Measurements from ENCODE around the gene BMAL2. TPM values are rescaled to one million over a fixed set of nuclear protein-coding genes. Genes with fewer than 3 reads are reported as not detected.

BMAL2 gene
- total RNA-seq, 1 donor from 2014 or later: 4.2 TPM

- H3K4me3 Mint-ChIP-seq: no peak overlapping the region
- intact Hi-C loops (cut with micrococcal nuclease): no loop called here
- ATAC-seq (ENCODE audit: low read depth): no peak
- DNase-seq: no peak
- ChIA-PET POLR2A (no interaction called here), CTCF (interaction anchor here (0.8 kb wide), 2 partner anchors 10 to 14 kb away, joined by 3 read pairs; no protein-coding TSS in a partner anchor)
- H3K27me3 Mint-ChIP-seq: no peaks in the 10 kb centered on the region
- no peak overlapping the region for H3K27ac Mint-ChIP-seq
- TF ChIP-seq CTCF (IDR thresholded peaks at IDR 0.05): no peak
- no peaks in the 10 kb centered on the region for H3K4me1 Mint-ChIP-seq
- peaks cover 52% of the 10 kb centered on the region for H3K36me3 Mint-ChIP-seq (ENCODE audit: low read depth)
- H3K9me3 Mint-ChIP-seq: no peaks in the 10 kb centered on the region
Observed at GRCh38 chr12:27316947-27317346, 15.7 kb upstream of the BMAL2 start.

GRCh38 chr12:27319409-27319808 is 13.2 kb upstream of the BMAL2 start:
- CTCF ChIA-PET: interaction anchor here (1.5 kb wide), 1 partner anchor 11 kb away, joined by 3 read pairs; no protein-coding TSS in a partner anchor
- Mint-ChIP-seq H3K27me3 (no peaks in the 10 kb centered on the region), H3K27ac (no peak overlapping the region), H3K36me3 (ENCODE audit: low read depth) (peaks cover 47% of the 10 kb centered on the region), H3K4me3 (no peak overlapping the region), H3K4me1 (no peaks in the 10 kb centered on the region), H3K9me3 (no peaks in the 10 kb centered on the region)
- ATAC-seq (ENCODE audit: low read depth) (no peak), DNase-seq (no peak)
- no peak for TF ChIP-seq CTCF (IDR thresholded peaks at IDR 0.05)
- intact Hi-C loops (cut with micrococcal nuclease): no loop called here
- POLR2A ChIA-PET: no interaction called here

GRCh38 chr12:27319848-27320247 is 12.8 kb upstream of the BMAL2 start:
- POLR2A ChIA-PET: no interaction called here
- no peaks in the 10 kb centered on the region for H3K27me3 Mint-ChIP-seq
- intact Hi-C loops (cut with micrococcal nuclease): no loop called here
- ATAC-seq (ENCODE audit: low read depth) (no peak), DNase-seq (no peak)
- peaks cover 43% of the 10 kb centered on the region for H3K36me3 Mint-ChIP-seq (ENCODE audit: low read depth)
- H3K4me1 Mint-ChIP-seq: no peaks in the 10 kb centered on the region
- H3K4me3 Mint-ChIP-seq: no peak overlapping the region
- CTCF ChIA-PET: interaction anchor here (0.9 to 1.5 kb wide), 2 partner anchors 11 to 14 kb away, joined by 3 read pairs; no protein-coding TSS in a partner anchor
- no peaks in the 10 kb centered on the region for H3K9me3 Mint-ChIP-seq
- TF ChIP-seq CTCF (IDR thresholded peaks at IDR 0.05): no peak
- H3K27ac Mint-ChIP-seq: no peak overlapping the region

GRCh38 chr12:27324530-27324929 is 8.1 kb upstream of the BMAL2 start:
- intact Hi-C loops (cut with micrococcal nuclease): no loop called here
- Mint-ChIP-seq H3K27ac (no peak overlapping the region), H3K27me3 (no peaks in the 10 kb centered on the region), H3K9me3 (no peaks in the 10 kb centered on the region), H3K4me1 (no peaks in the 10 kb centered on the region), H3K4me3 (no peak overlapping the region), H3K36me3 (ENCODE audit: low read depth) (peaks cover 26% of the 10 kb centered on the region)
- ATAC-seq (ENCODE audit: low read depth) (no peak), DNase-seq (no peak)
- ChIA-PET CTCF (no interaction called here), POLR2A (no interaction called here)
- TF ChIP-seq CTCF (IDR thresholded peaks at IDR 0.05): no peak

- Mint-ChIP-seq H3K27me3 (peaks cover 24% of the 10 kb centered on the region), H3K4me3 (peak overlapping the region; percentile 80), H3K9me3 (no peaks in the 10 kb centered on the region), H3K4me1 (peaks cover 25% of the 10 kb centered on the region), H3K27ac (no peak overlapping the region), H3K36me3 (ENCODE audit: low read depth) (peaks cover 6% of the 10 kb centered on the region)
- CTCF ChIA-PET: interaction anchor here (1.2 kb wide), 1 partner anchor 23 kb away, joined by 3 read pairs; no protein-coding TSS in a partner anchor
- POLR2A ChIA-PET: no interaction called here
- intact Hi-C loops (cut with micrococcal nuclease): loop anchor here (1.0 to 10.0 kb wide), 3 partner anchors 194 to 1217 kb away; partner anchors contain the start of genes CCDC91 and PPFIBP1
- DNase-seq (no peak), ATAC-seq (ENCODE audit: low read depth) (no peak)
- no peak for TF ChIP-seq CTCF (IDR thresholded peaks at IDR 0.05)
Observed at GRCh38 chr12:27330846-27331245, 1.8 kb upstream of the BMAL2 start.
